ENCODE data around the gene HERC4.

- TF ChIP-seq CTCF (conservative IDR thresholded peaks at IDR 0.05; ENCODE audit: low read length) (no peak), EZH2phosphoT487 (IDR thresholded peaks at IDR 0.05; ENCODE audit: borderline replicate concordance, low read depth, low read length) (no peak)
Measured at GRCh38 chr10:68109331-68109730, 34.2 kb upstream of the HERC4 start, which contains the start of gene MYPN.
